IPS DF 6.9 (cell line): ENCODE data around the gene RNF183.

Experiments used
- DNase-seq: peaks from one replicate; pipeline ENCODE4 v3.0.0-alpha.2; 2013; ENCODE audit warnings: low read depth, low spot score
- H3K27ac ChIP-seq: one replicate; pipeline ENCODE4 v1.5.1; 2013; ENCODE audit warnings: low read length, control low read depth
- H3K27me3 ChIP-seq: 2 replicates; pipeline ENCODE4 v1.6.1; 2013; ENCODE audit warnings: mild to moderate bottlenecking, low read length; ENCODE audit not compliant: control insufficient read depth, insufficient read depth
- H3K36me3 ChIP-seq: 2 replicates; pipeline ENCODE4 v1.6.1; 2013; ENCODE audit warnings: low read length; ENCODE audit not compliant: control insufficient read depth, insufficient read depth
- H3K4me1 ChIP-seq: 2 replicates; pipeline ENCODE4 v1.6.1; 2013; ENCODE audit warnings: low read length; ENCODE audit not compliant: control insufficient read depth, insufficient read depth
- H3K4me3 ChIP-seq: 2 replicates; pipeline ENCODE4 v1.5.1; 2013; ENCODE audit warnings: mild to moderate bottlenecking, low read length
- H3K9me3 ChIP-seq: 2 replicates; pipeline ENCODE4 v1.6.1; 2013; ENCODE audit warnings: low read length, inconsistent platforms; ENCODE audit not compliant: control insufficient read depth, insufficient read depth
- WGBS: extraction: QIAGEN DNeasy Blood & Tissue Kit; methylation state at CpG from one replicate; pipeline ENCODE4 v1.1.7; 2013; ENCODE audit warnings: mixed read lengths, missing lambda C conversion rate; ENCODE audit not compliant: insufficient read length, insufficient coverage; 5-methylcytosine and 5-hydroxymethylcytosine counted together

The RNF183 gene

GRCh38 chr9:113317777-113318176 lies 14.6 kb upstream of the RNF183 start:
- no peak for DNase-seq

DNA sequence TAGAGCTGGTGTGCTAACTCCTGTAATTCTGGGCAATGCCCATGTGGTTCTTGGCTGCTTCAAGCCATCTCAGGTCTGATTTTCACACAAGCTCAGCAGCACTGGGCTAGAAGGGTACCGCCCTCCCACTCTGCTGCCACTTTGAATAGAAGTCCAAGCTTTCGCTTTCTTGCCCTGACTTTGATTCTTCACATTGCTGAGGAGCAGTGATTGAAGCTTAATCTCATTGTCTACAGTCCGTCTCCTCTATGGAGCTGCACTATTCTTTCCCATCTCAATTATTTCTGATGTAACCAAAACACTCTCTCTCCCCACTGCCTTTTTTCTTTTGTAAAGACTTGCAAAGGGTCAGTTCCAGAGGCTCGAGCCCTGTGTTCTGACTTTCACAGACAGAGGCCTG lies 12.9 kb upstream of the RNF183 start:
- Histone ChIP-seq H3K4me1 (no peaks in the 10 kb centered on the region), H3K27ac (no peak overlapping the region), H3K9me3 (no peaks in the 10 kb centered on the region), H3K4me3 (no peak overlapping the region), H3K36me3 (no peaks in the 10 kb centered on the region), H3K27me3 (no peaks in the 10 kb centered on the region)
- no CpG with 5 or more reads among the region's 4 CpGs for WGBS
- DNase-seq = no peak

More at GRCh38 chr9:113317777-113318176, 14.6 kb upstream of the RNF183 start:
- H3K9me3 ChIP-seq = no peaks in the 10 kb centered on the region
- H3K36me3 ChIP-seq = no peaks in the 10 kb centered on the region
- H3K27ac ChIP-seq = no peak overlapping the region
- no peak overlapping the region for H3K4me3 ChIP-seq
- H3K4me1 ChIP-seq = no peaks in the 10 kb centered on the region
- no CpG with 5 or more reads among the region's 2 CpGs for WGBS
- no peaks in the 10 kb centered on the region for H3K27me3 ChIP-seq

- no peaks in the 10 kb centered on the region for H3K4me1 ChIP-seq
- H3K9me3 ChIP-seq = no peaks in the 10 kb centered on the region
- H3K27ac ChIP-seq = no peak overlapping the region
- H3K36me3 ChIP-seq = no peaks in the 10 kb centered on the region
- no peak for DNase-seq
- no peaks in the 10 kb centered on the region for H3K27me3 ChIP-seq
- H3K4me3 ChIP-seq = no peak overlapping the region
Measured at GRCh38 chr9:113315231-113315630, 12.1 kb upstream of the RNF183 start.

GRCh38 chr9:113313261-113313660 lies 10.1 kb upstream of the RNF183 start:
- Histone ChIP-seq H3K4me1 (no peaks in the 10 kb centered on the region), H3K4me3 (no peak overlapping the region), H3K9me3 (no peaks in the 10 kb centered on the region), H3K36me3 (no peaks in the 10 kb centered on the region), H3K27me3 (no peaks in the 10 kb centered on the region), H3K27ac (no peak overlapping the region)
- no CpG with 5 or more reads among the region's 5 CpGs for whole genome bisulfite sequencing
- no peak for DNase-seq

DNA sequence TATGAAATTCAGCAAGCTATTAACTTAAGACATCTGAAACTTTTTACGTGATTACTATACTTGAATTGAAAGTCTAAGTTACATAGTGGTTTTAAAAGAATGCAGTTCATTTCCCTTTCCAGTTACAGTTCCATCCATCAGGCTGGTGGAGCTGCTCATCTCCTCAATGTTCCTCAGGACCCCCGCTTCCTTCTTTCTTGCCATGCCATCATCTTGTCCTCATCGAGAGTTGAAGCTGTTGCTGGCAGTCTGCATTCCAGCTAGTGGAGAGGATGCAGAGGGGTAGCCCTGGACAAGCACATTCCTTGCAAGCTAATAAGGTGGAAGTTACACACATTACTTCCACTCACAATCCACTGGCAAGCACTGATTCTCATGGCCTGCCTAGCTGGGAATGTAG lies 8.8 kb upstream of the RNF183 start:
- Histone ChIP-seq H3K4me3 (no peak overlapping the region), H3K9me3 (no peaks in the 10 kb centered on the region), H3K27me3 (no peaks in the 10 kb centered on the region), H3K27ac (no peak overlapping the region), H3K36me3 (no peaks in the 10 kb centered on the region), H3K4me1 (no peaks in the 10 kb centered on the region)
- no peak for DNase-seq
- no CpG with 5 or more reads among the region's 3 CpGs for WGBS

GRCh38 chr9:113310538-113310937 lies 7.4 kb upstream of the RNF183 start:
- no peak for DNase-seq
- Histone ChIP-seq H3K27me3 (no peaks in the 10 kb centered on the region), H3K27ac (no peak overlapping the region), H3K9me3 (no peaks in the 10 kb centered on the region), H3K4me3 (no peak overlapping the region), H3K4me1 (no peaks in the 10 kb centered on the region), H3K36me3 (no peaks in the 10 kb centered on the region)
- no CpG with 5 or more reads among the region's 3 CpGs for WGBS

- no peak for DNase-seq
- H3K36me3 ChIP-seq = no peaks in the 10 kb centered on the region
- no peaks in the 10 kb centered on the region for H3K4me1 ChIP-seq
- H3K4me3 ChIP-seq = no peak overlapping the region
- H3K27ac ChIP-seq = no peak overlapping the region
- H3K27me3 ChIP-seq = no peaks in the 10 kb centered on the region
- no peaks in the 10 kb centered on the region for H3K9me3 ChIP-seq
- WGBS = no CpG with 5 or more reads among the region's 2 CpGs
Measured at GRCh38 chr9:113309204-113309813, 6.1 kb upstream of the RNF183 start.

GRCh38 chr9:113307396-113307975 lies 4.3 kb upstream of the RNF183 start:
- Histone ChIP-seq H3K9me3 (no peaks in the 10 kb centered on the region), H3K4me1 (no peaks in the 10 kb centered on the region), H3K27ac (no peak overlapping the region), H3K36me3 (no peaks in the 10 kb centered on the region), H3K27me3 (no peaks in the 10 kb centered on the region), H3K4me3 (no peak overlapping the region)
- no peak for DNase-seq
- WGBS = no CpG with 5 or more reads among the region's 8 CpGs

DNA sequence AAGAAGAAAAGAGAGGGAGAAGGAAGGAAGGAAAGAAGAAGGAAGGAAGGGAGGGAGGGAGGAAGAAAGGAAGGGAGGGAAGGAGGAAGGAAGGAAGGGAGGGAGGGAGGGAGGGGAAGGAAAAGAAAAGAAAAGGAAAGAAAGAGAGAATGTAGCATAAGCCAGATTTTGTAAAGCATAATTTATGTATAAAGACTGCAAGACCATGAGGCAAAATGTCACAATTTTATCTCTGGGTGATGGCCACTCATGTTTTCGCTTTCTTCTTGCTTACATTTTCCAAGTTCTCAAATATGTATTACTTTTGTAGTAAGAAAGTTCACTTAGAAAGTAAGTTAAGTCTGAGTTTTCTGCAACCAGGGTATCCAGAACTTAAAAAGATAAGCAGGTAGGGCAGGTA lies 3.4 kb upstream of the RNF183 start:
- Histone ChIP-seq H3K9me3 (no peaks in the 10 kb centered on the region), H3K4me3 (no peak overlapping the region), H3K27ac (no peak overlapping the region), H3K27me3 (no peaks in the 10 kb centered on the region), H3K4me1 (no peaks in the 10 kb centered on the region), H3K36me3 (no peaks in the 10 kb centered on the region)
- no CpG with 5 or more reads among the region's 1 CpG for WGBS
- no peak for DNase-seq

DNA sequence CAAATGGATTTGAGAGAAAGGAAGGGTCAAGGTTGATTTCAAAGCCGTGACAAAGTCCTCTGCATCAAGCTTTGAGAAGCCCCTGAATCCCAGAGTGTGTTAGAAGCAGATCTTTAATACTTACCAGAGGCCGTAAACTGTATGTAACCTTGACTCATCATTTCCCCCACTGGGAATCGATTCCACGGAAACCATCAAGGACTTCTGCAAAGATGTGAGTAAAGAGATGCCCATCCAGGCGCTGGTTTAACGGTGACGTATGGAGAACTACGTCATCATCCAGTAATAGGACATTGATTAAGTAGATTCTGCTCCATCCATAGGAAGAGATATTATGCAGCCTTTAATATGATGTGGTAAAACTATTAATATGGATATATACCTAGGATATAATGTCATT lies 1.6 kb downstream of the RNF183 start:
- Histone ChIP-seq H3K27me3 (no peaks in the 10 kb centered on the region), H3K4me3 (no peak overlapping the region), H3K27ac (no peak overlapping the region), H3K36me3 (no peaks in the 10 kb centered on the region), H3K4me1 (0 out of 2 replicates have a peak, but pooled peaks cover 1% of the 10 kb centered on the region), H3K9me3 (no peaks in the 10 kb centered on the region)
- DNase-seq = no peak
- WGBS = no CpG with 5 or more reads among the region's 8 CpGs

- H3K36me3 ChIP-seq = no peaks in the 10 kb centered on the region
- H3K9me3 ChIP-seq = no peaks in the 10 kb centered on the region
- no peak for DNase-seq
- H3K4me3 ChIP-seq = no peak overlapping the region
- H3K4me1 ChIP-seq = 0 out of 2 replicates have a peak, but pooled peaks cover 1% of the 10 kb centered on the region
- WGBS = no CpG with 5 or more reads among the region's 8 CpGs
- H3K27ac ChIP-seq = no peak overlapping the region
- H3K27me3 ChIP-seq = no peaks in the 10 kb centered on the region
Measured at GRCh38 chr9:113299800-113300292, 3.3 kb downstream of the RNF183 start.
